ENCODE measurements around the gene KIAA0513. TPM values are rescaled to one million over a fixed set of nuclear protein-coding genes. Genes with fewer than 3 reads are reported as not detected.

Gene KIAA0513
- total RNA-seq, 3 donors from 2014 or later: 31.9 to 36.5 (median 33.5) TPM

DNA sequence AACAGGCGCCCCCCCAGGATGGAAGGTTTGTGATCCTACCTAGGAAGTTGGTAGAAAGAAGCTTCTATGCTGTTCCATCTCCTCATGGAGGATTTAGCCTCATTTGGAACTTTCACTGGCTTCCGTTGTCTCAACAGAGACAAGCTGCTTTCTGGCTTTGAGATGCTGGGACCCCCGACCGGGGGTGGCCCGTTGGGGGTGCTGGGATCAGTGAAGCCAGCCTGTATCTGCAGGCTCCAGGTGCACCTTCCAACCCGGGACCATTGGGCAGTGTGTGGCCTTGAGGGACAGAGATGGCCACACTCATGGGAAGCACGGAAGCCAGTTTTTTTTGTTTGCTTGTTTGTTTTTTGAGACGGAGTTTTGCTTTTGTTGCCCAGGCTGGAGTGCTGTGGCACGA lies 69.3 kb downstream of the KIAA0513 start:
- intact Hi-C loops (cut with DNase I, micrococcal nuclease): no loop called here
- Histone ChIP-seq H3K4me3 (no peak overlapping the region), H3K36me3 (ENCODE audit: low read depth) (no peaks in the 10 kb centered on the region), H3K9me3 (no peaks in the 10 kb centered on the region), H3K4me1 (ENCODE audit: low read depth) (no peaks in the 10 kb centered on the region)
- no peak for DNase-seq
- ATAC-seq: no peak
- TF ChIP-seq, protein P1, sequence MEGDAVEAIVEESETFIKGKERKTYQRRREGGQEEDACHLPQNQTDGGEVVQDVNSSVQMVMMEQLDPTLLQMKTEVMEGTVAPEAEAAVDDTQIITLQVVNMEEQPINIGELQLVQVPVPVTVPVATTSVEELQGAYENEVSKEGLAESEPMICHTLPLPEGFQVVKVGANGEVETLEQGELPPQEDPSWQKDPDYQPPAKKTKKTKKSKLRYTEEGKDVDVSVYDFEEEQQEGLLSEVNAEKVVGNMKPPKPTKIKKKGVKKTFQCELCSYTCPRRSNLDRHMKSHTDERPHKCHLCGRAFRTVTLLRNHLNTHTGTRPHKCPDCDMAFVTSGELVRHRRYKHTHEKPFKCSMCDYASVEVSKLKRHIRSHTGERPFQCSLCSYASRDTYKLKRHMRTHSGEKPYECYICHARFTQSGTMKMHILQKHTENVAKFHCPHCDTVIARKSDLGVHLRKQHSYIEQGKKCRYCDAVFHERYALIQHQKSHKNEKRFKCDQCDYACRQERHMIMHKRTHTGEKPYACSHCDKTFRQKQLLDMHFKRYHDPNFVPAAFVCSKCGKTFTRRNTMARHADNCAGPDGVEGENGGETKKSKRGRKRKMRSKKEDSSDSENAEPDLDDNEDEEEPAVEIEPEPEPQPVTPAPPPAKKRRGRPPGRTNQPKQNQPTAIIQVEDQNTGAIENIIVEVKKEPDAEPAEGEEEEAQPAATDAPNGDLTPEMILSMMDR (IDR thresholded peaks at IDR 0.05): no peak

DNA sequence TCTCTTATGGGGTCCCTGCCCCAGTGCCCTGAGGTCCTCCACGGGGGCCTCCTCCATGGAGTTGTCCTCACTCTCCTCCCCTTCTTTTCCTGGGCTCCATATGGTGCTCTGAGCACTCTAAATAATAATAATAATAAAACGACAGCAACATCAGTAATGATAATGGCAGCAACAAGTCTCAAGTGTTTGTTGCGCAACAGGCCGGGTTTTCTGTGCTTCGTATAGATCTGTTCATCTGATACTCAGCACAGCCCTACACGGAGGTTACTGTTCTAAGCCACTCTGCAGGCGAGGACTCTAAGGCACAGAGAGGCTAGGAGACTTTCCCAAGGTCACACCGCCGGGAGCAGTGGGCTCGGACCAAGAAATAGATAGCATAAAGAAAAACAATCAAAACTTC lies 71.0 kb downstream of the KIAA0513 start:
- ATAC-seq (no peak), DNase-seq (no peak)
- no peak overlapping the region for H3K4me3 ChIP-seq
- TF ChIP-seq, protein P1 (IDR thresholded peaks at IDR 0.05): no peak
- no peaks in the 10 kb centered on the region for H3K36me3 ChIP-seq (ENCODE audit: low read depth)
- no peaks in the 10 kb centered on the region for H3K9me3 ChIP-seq
- no peaks in the 10 kb centered on the region for H3K4me1 ChIP-seq (ENCODE audit: low read depth)
- intact Hi-C loops (cut with DNase I, micrococcal nuclease): no loop called here

DNA sequence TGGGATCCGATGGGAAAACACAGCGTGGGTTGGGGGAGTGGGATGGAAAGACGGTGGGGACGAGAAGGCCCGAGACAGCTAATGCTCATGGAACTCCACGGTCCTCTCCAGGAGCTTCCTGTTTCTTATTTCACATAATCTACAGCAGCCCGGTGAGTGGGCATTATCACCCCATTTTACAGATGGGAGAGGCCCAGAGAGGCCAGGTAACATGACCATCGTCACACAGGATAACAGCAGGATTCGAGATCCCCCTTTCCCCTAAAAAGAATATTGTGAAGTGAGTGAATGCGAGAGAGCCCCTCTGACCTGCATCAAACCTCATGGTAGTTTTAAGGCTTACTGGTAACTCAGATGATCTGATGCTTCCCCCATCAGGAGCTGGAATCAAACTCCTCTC lies 72.7 kb downstream of the KIAA0513 start:
- no peak overlapping the region for H3K4me3 ChIP-seq
- ATAC-seq (no peak), DNase-seq (no peak)
- TF ChIP-seq, protein P1 (IDR thresholded peaks at IDR 0.05): no peak
- no peaks in the 10 kb centered on the region for H3K36me3 ChIP-seq (ENCODE audit: low read depth)
- intact Hi-C loops (cut with DNase I, micrococcal nuclease): no loop called here
- no peaks in the 10 kb centered on the region for H3K4me1 ChIP-seq (ENCODE audit: low read depth)
- no peaks in the 10 kb centered on the region for H3K9me3 ChIP-seq

DNA sequence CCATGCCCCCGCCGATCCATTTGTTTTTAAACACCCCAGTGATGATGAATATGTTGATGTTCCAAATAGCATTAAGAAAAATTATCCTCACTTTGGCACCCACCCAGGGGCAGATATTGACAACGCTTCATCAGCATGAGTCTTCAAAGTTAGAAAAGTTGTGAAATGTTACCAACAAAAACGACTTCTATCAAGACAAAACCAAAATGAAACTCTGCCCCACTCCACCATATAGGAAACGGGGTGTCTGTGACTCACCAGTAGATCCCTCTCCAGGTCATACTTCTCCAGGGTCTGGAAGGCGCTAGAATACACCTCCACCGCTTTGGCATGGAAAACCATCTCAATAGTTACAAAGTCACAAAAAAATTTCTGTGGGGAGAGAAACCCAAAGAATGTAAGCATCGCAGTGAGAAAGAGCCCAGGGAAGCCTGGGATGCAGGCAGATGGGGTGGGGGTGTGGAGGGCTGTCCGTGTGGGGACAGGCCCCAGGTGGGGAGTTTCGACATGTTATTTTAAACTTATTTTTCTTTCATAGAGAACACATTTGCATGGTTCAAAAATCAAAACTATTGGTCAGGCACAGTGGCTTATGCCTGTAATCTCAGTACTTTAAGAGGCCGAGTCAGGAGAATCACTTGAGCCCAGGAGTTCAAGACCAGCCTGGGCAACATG lies 74.5 kb downstream of the KIAA0513 start:
- no peaks in the 10 kb centered on the region for H3K36me3 ChIP-seq (ENCODE audit: low read depth)
- intact Hi-C loops (cut with DNase I, micrococcal nuclease): no loop called here
- TF ChIP-seq, protein P1 (IDR thresholded peaks at IDR 0.05): no peak
- no peaks in the 10 kb centered on the region for H3K4me1 ChIP-seq (ENCODE audit: low read depth)
- no peaks in the 10 kb centered on the region for H3K9me3 ChIP-seq
- DNase-seq (no peak), ATAC-seq (no peak)
- H3K4me3 ChIP-seq: no peak overlapping the region

DNA sequence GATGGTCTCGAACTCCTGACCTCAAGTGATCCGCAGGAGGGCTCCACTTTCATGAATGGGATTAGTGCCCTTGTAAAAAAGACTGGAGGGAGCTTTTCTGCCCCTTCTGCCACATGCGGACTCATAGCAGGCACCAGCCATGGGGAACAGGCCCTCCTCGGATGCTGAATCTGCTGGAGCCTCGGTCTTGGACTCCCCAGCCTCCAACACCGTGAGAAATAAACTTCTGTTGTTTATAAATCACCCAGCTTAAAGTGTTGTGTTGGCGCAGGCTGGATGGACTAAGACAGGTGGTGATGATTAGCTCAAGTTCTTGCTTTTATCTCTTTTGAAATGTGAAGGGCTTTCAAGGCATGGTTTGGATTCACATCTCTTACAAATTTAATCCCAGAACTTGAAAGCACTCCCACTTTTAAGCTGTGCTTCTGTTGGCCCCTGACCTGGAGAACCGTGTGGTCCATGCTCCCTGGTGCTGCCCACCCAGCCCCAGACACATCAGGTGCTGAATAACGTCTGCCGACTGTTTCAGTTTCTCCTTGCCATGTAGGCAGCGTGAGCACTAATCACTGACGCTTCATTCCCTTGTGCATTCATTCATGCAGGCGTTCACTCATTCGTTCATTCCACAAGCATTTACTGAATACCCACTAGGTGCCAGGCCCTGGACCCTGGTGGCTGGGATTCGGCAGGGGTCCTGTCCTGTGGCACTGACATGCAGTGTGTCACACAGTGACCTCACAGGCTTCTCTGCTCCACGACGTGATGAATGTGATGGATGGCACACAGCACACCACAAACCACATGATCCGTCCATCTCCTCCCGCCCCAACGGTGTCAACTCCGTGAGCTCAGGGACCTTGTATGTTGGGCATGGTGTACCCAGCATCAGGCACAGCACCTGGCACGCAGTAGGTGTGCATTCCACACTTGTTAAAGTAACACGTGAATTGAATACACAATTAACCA lies 75.8 kb downstream of the KIAA0513 start:
- intact Hi-C loops (cut with DNase I, micrococcal nuclease): no loop called here
- ATAC-seq: no peak
- H3K4me3 ChIP-seq: no peak overlapping the region
- H3K36me3 ChIP-seq (ENCODE audit: low read depth): no peaks in the 10 kb centered on the region
- TF ChIP-seq, protein P1 (IDR thresholded peaks at IDR 0.05): no peak
- no peaks in the 10 kb centered on the region for H3K4me1 ChIP-seq (ENCODE audit: low read depth)
- no peaks in the 10 kb centered on the region for H3K9me3 ChIP-seq
- no peak for DNase-seq

Data from mucosa of descending colon (tissue), 3 donors.